ENCODE measurements around the gene MTHFD1.
A peak's percentile ranks its signal among the peaks of the same experiment; 100 is the strongest.

Gene MTHFD1

DNA sequence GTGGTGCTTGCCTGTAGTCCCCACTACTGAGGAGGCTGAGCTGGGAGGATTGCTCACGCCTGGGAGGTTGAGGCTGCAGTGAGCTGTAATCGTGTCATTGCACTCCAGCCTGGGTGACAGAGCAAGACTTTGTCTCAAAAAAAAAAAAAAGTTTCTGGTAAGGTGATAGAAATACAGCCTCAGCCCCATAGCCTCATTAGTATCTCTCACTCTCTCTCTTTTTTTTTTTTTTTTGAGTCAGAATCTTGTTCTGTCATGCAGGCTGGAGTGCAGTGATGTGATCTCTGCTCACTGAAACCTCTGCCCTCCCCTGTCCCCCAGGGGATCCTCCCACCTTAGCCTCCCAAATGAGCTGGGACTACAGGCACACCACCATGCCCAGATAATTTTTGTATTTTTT, 19.2 kb downstream of the MTHFD1 start:
- DNase-seq, result no peak

DNA sequence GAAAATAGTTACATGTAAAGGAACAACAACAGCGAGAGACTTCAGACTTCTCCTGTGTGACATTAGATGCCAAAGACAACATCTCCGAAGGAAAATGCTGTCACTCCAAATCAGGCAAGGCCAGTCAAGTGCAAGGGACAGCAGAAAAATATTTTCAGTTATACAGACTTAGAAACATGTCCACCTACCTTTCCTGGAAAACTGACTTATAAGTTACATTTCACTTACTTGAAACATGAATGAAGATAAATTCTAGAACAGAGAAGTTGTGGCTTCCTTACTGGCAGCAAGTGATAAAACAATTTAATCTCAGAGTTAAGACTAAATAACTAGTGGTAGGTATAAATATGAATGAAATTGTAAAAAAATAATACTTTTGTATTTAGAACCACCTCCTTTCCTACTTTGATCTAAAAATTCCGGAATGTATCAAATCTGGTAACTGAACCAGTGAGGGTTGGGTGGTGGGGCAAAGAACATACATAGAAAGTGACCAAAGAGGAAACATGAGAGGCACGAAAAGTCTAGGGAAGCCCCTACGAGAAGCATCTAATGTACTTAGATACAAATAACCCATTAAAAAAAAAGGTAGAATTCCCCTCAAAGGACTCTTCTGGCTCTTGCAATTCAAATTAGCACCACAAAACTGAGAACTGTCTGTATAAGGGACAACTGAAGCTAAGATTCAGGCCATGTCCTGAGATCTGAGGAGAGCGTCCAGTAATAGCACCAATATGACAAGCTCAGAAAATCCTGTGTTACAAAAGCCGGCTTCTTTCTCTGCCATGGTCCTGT, 21.2 kb downstream of the MTHFD1 start:
- DNase-seq, result no peak

DNA sequence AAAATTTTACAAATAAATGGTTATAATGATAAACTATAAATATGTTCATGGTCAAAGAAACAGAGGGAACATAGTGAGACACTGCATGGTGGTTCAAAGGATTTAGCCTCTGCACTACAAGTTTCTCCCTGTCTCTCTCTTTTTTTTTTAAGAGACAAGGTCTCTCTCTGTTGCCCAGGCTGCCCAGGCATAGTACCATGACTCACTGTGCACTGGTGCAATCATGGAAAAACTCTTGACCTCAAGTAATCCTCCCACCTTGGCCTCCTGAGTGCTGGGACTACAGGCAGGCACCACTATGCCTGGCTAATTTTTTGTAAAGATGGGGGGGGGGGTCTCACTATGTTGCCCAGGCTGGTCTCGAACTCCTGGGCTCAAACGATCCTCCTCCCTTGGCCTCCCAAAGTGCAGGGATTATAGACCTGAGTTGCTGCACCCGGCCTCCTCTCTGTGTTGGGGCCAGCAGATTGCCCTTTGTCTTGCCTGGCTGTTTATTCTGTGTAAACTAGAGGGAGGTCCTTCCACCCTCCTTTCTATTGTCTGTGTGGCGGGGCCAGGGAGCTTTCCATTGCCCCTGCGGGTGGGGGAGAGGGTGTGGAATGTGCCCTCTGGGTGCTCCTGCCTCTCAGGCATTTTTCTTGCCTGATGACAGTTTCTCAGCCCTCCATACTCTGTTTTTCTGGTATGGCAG, 22.1 kb downstream of the MTHFD1 start:
- peak; percentile 40 to 54 for DNase-seq

DNA sequence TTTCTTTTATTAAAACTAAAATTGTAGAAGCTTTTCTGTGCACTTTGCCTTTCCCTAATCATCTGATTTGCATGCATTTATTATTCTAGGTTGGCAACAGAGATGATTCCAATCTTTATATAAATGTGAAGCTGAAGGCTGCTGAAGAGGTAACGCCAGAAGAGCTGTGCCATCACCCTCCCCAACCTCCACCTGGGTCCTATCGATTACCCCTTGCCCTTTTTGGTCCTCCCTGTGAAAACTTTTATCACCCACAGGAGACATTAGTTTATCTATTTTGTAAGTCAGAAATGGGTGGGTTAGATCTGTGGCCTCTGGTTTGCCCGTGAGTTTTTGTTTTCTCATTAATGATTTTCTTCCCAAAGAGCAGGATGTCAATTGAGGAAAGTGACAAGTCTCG, 22.8 kb downstream of the MTHFD1 start:
- no peak for DNase-seq

DNA sequence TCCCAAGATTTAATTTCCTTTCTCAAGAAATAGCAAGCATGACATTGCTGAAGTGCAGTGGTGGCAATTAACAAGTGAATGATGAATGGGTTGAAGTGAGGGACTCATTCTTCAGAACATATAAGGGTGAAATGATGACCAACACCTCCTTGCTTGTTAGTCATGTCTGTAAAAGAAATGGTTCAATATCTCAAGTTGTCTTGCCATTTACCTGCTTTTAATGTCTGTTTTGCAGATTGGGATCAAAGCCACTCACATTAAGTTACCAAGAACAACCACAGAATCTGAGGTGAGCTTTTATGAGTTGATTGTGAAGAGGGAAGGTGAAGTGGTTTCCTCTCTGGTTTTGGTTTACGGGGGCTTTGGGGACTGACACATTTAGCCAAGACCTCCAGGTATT, 24.1 kb downstream of the MTHFD1 start:
- DNase-seq, result no peak

DNA sequence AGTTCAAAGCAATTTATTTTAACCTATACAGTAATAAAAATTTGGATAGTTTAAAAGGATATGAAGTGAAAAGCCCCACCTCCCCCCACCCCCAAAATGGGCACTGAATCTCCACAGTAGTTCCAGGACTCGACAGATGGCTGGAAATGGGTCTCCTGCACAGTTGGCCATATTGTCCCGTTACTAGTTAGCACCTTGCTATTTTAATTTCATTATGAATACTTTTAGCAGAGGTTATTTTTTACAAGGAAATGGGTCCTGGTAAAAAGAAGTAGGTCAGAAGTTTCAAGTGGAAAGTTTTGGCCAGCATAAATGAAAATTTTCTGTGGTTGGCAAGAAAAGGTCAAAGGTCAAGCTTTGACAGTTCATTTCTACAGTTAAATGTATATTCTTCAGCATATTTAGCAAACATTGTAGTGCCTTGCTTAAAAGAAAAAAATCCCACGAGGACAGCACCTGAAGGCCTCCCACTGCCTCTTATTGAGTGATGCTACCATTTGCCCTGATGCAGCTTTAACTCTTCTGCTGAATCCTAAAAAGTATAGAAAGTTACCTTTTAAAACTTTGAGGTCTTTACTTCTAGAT, 28.3 kb downstream of the MTHFD1 start:
- no peak for DNase-seq

DNA sequence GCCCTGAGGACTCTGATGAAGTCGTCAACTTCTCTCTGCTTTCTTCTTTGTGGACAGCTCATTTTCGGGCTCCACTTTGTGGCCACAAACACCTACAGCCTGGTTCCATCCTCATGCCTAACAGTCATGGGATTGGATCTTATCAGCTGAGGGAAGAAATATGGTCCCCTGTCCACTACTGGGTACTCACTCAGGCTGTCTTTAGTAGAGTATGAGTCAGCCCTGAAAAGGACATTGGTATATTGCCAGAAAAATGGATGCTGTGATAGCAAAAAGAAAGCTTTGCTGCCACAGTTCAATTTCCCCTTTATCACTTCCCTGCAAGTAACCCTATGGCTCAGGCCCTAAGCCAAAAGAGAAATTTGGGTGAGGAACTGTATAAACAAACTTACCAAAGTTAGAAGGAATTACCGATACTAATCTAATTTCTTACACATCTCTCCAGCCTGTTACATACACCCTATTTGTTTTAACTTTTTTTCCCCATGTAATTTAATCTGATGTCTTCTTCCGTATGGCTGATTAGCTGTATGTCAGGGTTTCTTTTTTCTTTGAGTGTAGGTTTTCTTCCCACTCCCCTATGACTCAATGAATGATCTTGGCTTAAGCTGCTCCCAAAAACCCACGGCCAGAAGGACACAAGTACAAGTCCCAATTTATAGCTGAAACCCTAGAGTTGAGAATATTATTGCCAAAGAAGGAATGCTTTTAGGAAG, 29.1 kb downstream of the MTHFD1 start:
- DNase-seq, result peak; percentile 73 to 77

DNA sequence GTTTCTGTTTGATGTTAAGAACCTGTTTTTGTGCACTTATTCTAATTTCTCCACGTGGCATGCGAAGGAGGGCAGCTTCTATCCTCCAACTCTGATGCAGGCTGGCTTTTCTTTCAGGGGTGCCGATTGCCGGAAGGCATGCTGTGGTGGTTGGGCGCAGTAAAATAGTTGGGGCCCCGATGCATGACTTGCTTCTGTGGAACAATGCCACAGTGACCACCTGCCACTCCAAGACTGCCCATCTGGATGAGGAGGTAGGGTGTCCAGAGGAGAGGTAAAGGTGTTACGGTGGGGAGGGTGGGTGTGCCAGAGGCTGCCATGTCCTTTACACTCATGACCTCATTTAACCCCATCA, 29.6 kb downstream of the MTHFD1 start:
- no peak for DNase-seq

DNA sequence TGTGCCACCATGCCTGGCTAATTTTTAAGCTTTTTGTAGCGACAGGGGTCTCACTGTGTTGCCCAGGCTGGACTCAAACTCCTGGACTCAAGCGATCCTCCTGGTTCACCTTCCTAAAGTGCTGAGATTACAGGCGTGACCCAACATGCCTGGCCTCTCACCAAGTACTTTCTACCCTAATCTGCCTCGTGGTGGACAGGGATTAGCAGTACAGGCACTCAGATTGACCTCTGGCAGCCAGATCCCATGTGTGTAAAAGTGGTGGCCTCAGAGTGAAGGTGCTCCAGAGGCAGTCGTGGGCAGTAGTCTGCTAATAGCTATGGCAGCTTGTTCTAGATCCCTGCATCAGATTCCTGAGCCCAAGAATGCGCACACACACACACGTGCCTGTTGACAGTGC, 30.9 kb downstream of the MTHFD1 start:
- no peak for DNase-seq

DNA sequence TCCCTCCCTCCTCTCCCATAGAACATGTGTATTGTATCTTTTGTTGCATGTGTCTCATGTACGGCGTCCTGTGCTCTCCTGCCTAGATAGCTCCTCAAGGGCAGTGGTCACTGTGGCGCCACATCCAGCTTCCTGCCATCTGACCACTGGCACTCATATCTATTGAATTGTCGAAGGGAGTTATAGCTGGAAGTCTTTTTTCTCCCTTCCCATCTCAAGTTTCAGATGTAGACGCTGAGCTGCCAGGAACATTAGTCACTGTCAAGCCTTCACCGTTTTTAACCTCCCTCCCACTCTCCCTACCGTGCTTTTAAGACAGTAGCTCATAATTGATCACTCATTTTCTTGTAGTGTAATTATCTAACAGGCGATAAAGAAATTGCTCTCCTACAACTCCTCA, 33.0 kb downstream of the MTHFD1 start:
- no peak for DNase-seq

DNA sequence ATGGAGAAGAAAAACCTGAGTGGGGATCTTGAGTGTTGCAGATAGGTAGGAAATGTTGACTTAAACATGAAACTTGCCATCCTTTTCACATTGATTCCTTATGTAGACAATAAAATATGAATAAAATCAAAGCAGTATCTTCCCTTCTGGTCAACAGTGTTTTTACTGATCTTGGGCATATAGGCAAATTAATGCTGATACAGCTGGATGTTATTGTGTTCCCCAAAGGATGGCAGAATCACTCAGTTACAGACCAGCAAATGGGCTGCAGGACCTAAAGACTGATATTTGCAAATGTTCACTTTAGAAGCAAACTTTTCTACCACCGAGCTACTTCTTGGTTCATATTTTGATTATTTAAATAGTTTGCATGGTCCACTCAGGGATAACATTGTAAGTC, 33.9 kb downstream of the MTHFD1 start:
- no peak for DNase-seq

DNA sequence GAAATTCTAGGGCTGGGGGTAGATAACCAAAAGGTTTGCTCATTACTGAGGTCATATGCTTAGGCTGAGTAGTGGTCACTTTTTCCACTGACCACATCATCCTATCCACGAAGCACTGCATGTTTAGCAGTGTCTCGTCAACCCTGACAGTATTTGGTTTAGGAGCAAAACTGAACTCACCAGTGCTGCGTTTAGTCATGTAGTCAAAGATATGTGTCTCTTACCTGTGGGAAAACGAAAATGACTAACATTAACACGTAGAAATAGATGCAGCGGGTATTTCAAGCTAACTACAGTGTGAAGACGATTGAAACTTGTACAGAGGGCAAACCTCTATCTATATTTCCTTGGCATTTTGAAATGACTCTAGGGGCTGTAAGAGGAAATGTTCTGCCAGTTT, 34.6 kb downstream of the MTHFD1 start:
- DNase-seq, result no peak

DNA sequence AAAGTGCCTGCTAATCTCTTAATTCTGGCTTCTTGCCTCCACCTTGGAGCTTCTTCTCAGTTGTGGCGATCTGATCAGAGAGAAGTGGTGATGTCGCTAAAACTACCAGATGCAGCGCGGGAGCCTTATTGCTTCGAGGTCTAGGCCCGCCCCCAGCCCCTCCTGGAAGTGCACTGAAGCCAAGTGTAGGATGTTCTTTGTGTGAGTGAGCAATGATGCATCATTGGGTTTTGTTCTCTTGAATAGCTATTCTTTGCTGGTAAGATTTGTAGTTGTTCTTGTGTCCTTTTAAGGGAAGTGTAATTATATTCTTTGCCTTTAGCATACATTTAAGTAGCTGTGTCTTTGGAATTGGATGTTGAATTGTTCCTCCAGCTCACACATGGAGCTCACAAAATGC, 35.8 kb downstream of the MTHFD1 start:
- no peak for DNase-seq

DNA sequence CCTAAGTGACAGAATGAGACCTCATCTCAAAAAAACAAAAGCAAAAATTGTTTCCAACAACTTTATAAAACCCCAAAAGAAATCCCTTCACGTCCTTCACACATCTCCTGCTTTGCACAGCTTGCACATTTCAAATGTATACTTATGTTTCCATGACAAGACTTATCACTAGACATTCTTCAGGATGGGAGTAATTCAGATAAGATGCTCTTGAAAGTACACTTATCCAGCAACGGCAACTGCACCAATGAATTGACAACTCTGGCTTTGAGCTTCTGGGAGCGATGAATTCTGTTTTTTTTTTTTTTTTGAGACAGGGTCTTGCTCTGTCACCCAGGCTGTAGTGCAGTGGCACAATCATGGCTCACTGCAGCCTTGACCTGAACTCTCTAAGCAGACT, 46.4 kb downstream of the MTHFD1 start:
- no peak for DNase-seq

DNA sequence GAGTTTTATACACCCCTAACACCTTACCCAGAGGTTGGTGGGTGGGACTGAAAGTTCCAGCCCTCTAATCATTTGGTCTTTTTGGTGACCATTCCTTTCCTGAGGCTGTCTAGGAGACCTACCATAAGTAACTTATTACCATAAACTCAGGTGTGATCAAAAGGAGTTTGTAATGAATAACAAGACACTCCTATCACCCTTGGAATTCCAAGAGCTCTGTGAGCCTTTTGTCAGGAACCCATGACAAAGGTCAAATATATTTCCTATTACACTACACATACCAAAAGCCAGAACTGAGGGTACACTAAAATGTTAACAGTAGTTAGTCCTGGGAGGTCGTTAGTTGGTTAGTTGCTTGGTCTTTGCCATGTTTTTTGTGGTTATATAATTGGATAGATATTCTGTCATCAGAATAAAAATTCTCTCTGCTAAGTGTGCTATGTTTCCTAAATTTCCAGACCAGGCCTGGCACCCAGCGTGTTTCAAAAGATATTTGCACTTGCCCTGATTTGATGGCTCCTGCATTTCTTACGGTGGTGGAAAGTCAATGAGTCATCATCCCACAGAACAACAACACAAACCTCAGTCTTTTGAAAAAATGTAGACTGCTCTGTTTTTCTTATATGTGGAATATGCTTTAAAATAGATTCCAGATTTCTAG, 50.2 kb downstream of the MTHFD1 start:
- DNase-seq, result no peak

DNA sequence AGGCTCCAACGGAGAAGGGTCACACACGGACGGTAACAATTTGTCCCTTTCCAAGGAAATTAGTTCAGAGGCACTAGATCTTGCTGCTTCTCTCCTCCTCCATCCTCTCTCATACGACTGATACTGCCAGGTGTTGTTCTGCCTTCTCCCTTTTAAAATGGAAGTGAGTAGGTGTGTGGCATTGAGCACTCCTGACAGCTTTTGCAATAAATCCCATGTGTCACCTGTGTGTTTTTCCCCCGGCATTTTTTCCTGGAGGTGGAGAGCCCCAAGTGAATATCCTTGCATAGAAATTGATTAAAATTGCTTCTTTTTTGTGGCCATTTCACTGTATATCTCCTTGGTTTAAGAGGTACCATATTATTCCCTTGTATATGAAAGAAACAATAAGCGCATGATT, 51.0 kb downstream of the MTHFD1 start:
- no peak for DNase-seq

DNA sequence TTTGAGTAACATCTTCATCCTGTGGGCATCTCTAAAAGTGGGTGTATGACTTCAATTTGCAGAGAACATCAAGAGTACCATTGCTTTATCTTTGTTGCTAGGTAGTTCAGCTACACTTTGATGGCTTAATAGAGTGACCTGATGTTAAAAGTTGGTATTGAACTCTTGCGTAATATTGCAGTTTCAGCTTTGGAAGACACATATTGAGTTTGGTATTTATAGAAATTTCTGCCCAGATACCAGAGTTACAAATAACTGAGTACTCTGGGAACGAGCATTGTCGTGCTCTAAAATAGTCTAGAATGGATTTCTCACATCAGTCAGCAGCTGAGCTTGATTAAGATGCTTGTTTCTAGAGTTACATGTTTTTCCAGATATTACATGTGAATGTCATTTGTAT, 52.3 kb downstream of the MTHFD1 start:
- no peak for DNase-seq

DNA sequence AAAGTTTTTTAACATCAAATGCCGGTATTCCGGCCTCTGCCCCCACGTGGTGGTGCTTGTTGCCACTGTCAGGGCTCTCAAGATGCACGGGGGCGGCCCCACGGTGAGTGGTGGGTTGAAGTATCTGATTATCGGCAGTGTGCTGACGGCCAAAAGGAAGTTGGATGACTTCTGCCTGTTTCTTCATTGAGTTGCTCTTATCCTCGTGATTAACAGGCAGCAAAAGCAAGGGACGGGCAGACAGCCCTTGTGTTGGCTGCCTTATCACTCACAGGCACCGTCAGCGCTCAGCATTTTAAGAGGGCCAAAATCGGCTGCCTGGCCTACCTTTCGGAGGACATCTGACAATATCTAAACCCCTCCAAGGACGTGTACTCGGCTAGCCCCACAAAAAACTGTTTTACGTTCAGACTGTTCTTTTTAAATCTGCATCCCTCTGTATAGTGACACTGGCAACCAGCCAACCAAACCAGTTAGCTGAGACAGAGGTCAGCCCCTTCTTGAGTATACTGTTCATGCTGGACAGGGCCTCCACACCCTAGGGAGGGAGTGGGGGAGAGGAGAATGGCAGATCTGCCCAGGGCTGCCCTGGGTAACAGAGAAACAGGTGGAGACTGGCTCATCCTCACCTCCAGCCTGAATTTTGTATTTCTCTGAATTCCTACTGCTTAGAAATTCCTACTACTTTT, 54.3 kb downstream of the MTHFD1 start:
- DNase-seq, result no peak

DNA sequence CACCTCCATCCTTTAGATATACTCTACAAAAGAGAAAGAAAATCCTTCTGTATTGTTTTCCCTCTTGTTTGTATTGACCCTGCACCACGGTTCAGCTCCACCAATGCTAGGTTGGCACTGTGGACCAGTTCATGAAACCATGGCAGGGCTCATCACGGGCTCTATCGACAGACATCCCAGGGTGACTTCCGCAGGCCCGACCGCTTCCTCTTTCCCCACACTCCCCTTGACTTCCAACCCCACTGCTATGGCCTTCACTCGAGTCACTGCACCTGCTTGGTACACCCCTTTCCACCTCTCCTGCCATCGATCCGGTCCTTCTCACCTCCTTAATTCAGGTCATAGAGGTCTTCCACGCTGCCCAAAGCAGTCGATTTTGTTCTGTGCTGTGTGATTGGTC, 56.0 kb downstream of the MTHFD1 start:
- DNase-seq, result no peak

DNA sequence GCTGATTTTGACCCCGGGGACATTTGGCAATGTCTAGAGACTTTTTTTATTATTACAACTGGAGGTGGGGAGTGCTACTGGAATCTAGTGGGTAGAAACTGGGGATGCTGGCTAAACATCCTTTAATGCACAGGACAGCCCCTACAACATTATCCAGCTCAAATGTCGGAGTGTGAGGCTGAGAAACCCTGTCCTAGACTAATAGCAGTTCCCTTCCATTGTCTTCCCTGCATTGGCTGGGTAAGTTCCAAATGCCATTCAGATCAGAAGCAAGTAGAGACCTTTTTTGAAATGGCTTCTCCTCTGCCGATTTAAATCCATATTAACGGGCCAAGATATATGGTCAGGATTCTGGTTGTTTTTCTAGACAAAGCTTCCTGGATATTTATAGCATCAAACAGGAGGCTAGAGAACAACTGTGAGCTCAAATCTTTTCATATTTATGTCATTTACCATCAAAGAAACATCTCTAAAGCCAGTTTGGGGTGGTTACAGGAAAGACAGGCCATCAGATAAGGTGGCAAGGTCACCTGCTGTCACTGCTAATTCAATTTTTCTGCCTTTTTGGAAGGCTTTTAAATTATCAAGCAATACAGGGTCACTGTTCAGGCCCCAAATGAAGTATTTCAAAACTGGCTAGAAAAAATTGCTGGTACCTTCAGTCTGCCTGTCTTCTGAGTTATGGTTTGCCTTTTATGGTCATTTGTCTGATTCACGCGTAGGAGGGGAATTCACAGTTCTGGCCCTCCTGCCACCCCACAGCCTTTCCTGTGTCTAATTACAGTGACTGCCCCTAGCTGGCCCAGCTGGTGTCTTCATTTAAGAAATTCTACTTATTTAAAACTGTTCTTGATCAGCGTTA, 57.1 kb downstream of the MTHFD1 start:
- peak; percentile 14 to 66 for DNase-seq
